Activated naive CD4-positive, alpha-beta T cell (primary cell): Measurements from ENCODE around the gene GALR2.
A peak's percentile ranks its signal among the peaks of the same experiment; 100 is the strongest.
"Not testable (repeated sequence)": the region's sequence is repeated elsewhere in the genome, so short reads cannot be mapped to it uniquely, and the experiment has no call there.

Experiments used
- DNase-seq, 4 experiments: peaks; one replicate each; lab custom pipeline; 2025; lab: John Stamatoyannopoulos, UW

Gene GALR2

GRCh38 chr17:76049836-76050537 lies 24.6 kb upstream of the GALR2 start:
- DNase-seq = no peak

GRCh38 chr17:76050538-76051467 lies 23.8 kb upstream of the GALR2 start:
- DNase-seq = no peak

GRCh38 chr17:76051561-76051960 lies 23.0 kb upstream of the GALR2 start:
- DNase-seq = no peak

GRCh38 chr17:76053246-76054111 lies 21.1 kb upstream of the GALR2 start:
- DNase-seq = no peak

GRCh38 chr17:76054112-76054476 lies 20.5 kb upstream of the GALR2 start:
- no peak for DNase-seq

GRCh38 chr17:76056882-76057281 lies 17.7 kb upstream of the GALR2 start:
- DNase-seq = no peak

GRCh38 chr17:76058264-76058663 lies 16.3 kb upstream of the GALR2 start:
- DNase-seq = not testable (repeated sequence)

GRCh38 chr17:76063875-76064546 lies 10.6 kb upstream of the GALR2 start:
- no peak for DNase-seq

- no peak for DNase-seq
Observed at GRCh38 chr17:76065775-76066174, 8.8 kb upstream of the GALR2 start.

- no peak for DNase-seq
Observed at GRCh38 chr17:76071531-76072147, 2.9 kb upstream of the GALR2 start.

GRCh38 chr17:76072148-76072858 lies 2.3 kb upstream of the GALR2 start, which contains the start of gene SRP68:
Gene SRP68 (minus strand): TSS chr17:76072517. CDS start chr17:76072491, 26 bp downstream.
- peak; percentile 50 to 74 (median 64) for DNase-seq

GRCh38 chr17:76075364-76076145 lies 974 bp downstream of the GALR2 start:
- no peak for DNase-seq

- DNase-seq = no peak
Observed at GRCh38 chr17:76076146-76076764, 1.7 kb downstream of the GALR2 start.

- DNase-seq = peak in 2 of 4 experiments; percentile 25 to 40
Observed at GRCh38 chr17:76076765-76077583, 2.4 kb downstream of the GALR2 start.

GRCh38 chr17:76077584-76078110 lies 3.1 kb downstream of the GALR2 start:
- DNase-seq = no peak

- DNase-seq = not testable (repeated sequence)
Observed at GRCh38 chr17:76078370-76078769, 3.8 kb downstream of the GALR2 start.

- no peak for DNase-seq
Observed at GRCh38 chr17:76078860-76079534, 4.4 kb downstream of the GALR2 start, which contains the start of gene ZACN. Gene ZACN (plus strand): TSS chr17:76079182. CDS start chr17:76079265, 83 bp downstream.
